Measurements from ENCODE around the gene SLC12A5.
"Not testable (repeated sequence)": the region's sequence is repeated elsewhere in the genome, so short reads cannot be mapped to it uniquely, and the experiment has no call there.

The SLC12A5 gene

GRCh38 chr20:46073443-46073842, 44.4 kb downstream of the SLC12A5 start:
- DNase-seq (ENCODE audit: extremely low read depth in 1 of 2, low read depth in 1 of 2), result no peak

GRCh38 chr20:46074006-46074405, 45.0 kb downstream of the SLC12A5 start:
- DNase-seq (ENCODE audit: extremely low read depth in 1 of 2, low read depth in 1 of 2), result no peak

- no peak for DNase-seq (ENCODE audit: extremely low read depth in 1 of 2, low read depth in 1 of 2)
Measured at GRCh38 chr20:46076806-46077205, 47.8 kb downstream of the SLC12A5 start.

DNA sequence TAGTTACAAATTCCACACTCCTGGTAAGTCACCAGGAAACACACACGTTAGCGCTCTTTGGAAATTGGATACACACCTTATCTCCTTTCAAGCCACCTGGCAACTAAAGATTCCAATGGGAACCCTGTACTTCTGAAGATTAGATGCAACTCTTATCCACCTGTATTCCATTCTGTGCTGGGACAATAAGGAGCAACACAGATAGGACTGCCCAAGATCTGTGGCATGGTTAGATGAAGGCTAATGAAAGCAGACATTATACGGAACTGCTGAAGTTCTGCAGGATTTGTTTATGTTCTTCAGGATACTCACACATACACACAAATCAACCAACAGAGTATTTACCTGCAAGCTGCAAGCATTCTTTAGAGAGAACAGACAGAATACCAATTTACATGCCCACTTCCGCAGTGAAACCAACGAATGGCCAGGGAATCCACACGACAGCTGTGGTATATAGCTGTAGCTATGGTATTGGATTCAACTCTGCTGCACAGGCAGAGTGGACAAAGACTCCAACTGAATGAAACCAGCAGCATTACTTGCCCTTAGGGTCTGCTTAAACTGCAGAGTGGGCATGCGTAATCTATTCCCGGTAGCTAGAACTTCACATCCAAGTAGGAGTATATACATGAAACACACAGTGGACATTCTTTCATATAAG, 48.8 kb downstream of the SLC12A5 start:
- DNase-seq (ENCODE audit: extremely low read depth in 1 of 2, low read depth in 1 of 2), result no peak

DNA sequence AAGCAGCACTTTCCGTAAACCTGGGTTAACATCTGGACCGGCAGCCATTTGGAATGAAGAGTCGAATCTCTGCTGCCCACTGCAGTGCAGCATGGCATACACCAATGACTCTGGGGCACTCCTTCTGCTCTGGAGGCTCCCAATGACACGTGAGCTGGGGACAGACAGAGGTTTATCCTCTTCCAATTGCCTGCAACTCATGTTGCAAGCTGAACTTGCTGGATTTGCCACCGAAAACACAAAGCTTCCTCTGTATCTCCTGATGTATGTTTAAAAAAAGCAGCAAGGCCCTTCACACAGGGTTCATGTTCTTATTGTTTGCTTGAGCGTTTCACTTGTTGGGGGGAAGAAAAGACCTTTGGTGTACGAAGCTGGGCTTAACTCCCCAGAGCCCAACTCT, 49.9 kb downstream of the SLC12A5 start:
- no peak for DNase-seq (ENCODE audit: extremely low read depth in 1 of 2, low read depth in 1 of 2)

DNA sequence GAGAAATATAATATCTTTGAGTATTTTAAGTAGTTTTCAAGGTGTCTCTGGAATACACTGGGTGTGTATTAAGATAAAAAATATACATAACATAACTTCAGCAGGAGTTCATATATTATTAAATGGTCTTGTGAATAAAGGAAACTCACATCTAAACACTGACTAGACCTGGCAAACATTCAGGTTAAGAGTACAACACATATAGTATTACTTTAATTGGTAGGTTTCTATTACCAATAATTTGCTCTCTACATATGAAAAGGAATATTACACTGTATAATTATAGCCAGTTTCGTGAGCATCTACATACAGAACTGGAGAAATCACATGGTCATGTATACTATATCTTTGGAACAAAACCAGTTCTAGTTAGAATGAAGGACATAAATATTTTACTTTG, 52.1 kb downstream of the SLC12A5 start:
- DNase-seq (ENCODE audit: extremely low read depth in 1 of 2, low read depth in 1 of 2), result no peak

DNA sequence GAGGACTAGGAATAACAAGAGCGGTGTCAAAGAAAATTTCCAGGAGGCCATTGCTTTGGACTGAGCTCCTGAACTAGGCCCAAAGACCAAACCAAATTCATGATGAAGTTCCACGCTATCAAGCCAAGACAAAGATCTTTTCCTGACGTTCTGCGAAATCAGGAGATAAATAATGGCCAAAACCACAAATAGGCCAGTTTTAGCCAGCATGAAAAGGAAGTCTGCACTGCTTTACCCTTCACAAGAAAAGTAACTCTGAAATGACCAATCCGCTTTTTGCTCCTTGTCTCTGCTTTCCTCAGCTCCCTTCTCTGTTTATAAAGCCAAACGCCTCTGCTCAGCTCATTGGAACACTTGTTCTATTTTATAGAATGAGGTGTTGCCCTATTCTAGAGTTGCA, 54.1 kb downstream of the SLC12A5 start:
- DNase-seq (ENCODE audit: extremely low read depth in 1 of 2, low read depth in 1 of 2), result no peak

- DNase-seq (ENCODE audit: extremely low read depth in 1 of 2, low read depth in 1 of 2), result no peak
Measured at GRCh38 chr20:46083531-46084061, 54.6 kb downstream of the SLC12A5 start.

DNA sequence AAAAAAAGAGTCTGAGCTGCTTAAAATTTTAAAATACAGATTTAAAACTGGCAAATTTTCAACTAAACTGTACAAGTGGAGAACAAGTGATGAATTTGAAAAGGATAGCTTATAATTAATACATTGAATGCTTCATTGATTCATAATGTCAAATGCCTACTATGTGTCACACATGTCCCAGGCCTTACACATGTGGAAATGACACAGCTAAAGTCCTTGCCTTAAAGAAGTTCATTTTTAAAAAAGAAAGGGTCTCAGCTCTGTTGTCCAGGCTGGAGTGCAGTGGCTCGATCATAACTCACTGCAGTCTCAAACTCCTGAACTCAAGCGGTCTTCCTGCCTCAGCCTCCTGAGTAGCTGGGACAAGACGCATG, 55.8 kb downstream of the SLC12A5 start:
- no peak for DNase-seq (ENCODE audit: extremely low read depth in 1 of 2, low read depth in 1 of 2)

GRCh38 chr20:46085179-46085851, 56.3 kb downstream of the SLC12A5 start:
- DNase-seq (ENCODE audit: extremely low read depth in 1 of 2, low read depth in 1 of 2), result no peak

- DNase-seq (ENCODE audit: extremely low read depth in 1 of 2, low read depth in 1 of 2), result no peak
Measured at GRCh38 chr20:46087161-46087560, 58.1 kb downstream of the SLC12A5 start.

DNA sequence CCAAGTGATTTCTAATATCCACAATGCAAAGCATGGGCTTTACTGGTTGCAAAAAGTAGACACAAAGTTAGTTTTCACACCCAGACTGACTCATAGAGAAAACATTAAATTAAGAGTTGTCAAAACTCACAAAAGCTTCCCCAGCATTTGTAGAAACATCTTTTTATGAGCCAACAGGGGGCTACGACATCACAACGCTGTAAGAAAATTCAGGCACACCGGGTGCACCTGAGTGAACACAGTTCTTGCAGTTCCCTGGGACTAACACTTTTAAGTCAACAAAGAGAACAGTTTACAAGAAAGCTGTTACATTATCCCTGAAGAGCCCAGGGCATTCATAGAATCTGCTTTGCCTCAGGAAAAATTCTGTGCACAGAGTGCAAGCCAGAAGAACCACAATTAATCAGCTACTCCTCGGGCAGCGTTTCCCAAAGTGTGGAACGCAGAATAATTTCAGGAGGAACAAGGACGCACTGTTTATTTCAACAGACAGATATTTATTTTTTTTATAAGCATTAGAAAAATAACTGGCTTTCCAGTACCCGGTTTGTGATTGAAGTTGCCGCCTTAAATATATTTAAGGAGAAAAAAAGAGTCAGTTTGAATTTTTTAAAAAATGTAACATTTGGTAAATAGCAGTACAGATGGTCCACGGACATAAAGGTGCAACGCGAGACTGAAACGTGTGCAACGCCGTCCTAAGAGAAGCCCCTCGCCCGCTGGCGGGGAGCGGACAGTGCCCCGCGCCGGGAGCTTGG, 59.6 kb downstream of the SLC12A5 start:
- DNase-seq (ENCODE audit: extremely low read depth in 1 of 2, low read depth in 1 of 2), result no peak

GRCh38 chr20:46089167-46089416, 60.1 kb downstream of the SLC12A5 start:
- DNase-seq (ENCODE audit: extremely low read depth in 1 of 2, low read depth in 1 of 2), result no peak

DNA sequence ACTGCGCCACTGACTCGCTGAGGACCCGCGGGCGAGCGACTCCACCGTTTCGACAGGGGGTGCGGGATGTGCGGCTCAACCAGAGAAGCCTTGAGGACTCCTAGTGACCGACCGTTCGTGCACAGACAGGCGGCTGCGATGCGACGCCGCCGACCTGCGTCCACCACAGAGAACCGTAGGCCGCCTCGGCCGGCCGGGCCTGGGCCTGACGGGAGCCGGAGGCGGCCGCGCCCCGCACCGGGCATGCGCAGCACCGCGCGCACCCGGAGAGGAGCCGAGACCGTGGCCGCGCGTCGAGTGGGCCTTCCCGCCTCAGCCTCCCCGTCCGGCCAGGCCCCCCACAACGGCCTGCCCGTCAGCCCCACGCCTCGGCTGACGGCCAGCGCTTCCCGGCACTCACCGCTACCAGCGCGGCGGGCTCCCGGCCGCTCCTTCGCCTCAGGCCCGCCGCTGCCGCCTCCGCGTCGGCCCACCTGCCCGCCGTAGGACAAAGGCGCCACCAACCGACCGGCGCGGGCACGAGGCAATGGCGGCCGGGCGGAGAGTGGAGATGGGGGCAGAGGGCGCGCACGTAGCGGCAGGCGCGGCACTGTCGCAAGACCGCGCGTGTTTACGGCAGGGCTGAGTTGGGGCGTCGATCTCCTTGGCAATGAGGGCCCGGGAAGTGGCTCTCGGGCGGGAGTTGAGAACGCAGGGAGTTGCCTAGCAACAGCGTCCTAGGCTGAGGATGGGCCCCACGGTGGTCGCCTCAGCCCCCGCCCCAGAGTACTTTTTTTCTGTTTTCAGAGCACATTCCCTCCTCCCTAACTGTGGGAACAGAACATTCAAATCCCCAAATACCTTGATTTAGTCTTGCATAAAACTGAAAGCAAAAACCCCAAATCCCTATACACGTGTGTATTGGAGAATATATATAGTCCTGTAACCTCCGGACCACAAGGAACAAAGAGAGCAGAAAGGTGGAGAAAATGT, 60.7 kb downstream of the SLC12A5 start, which contains the start of gene NCOA5:
Gene NCOA5 (minus strand): TSS at position 546 of the 972 bp plus-strand sequence. CDS start 10,538 bp downstream, outside the sequence.
- DNase-seq (ENCODE audit: extremely low read depth in 1 of 2, low read depth in 1 of 2), result peak; percentile 81 to 90

- DNase-seq (ENCODE audit: extremely low read depth in 1 of 2, low read depth in 1 of 2), result not testable (repeated sequence)
Measured at GRCh38 chr20:46091622-46092535, 62.9 kb downstream of the SLC12A5 start.

DNA sequence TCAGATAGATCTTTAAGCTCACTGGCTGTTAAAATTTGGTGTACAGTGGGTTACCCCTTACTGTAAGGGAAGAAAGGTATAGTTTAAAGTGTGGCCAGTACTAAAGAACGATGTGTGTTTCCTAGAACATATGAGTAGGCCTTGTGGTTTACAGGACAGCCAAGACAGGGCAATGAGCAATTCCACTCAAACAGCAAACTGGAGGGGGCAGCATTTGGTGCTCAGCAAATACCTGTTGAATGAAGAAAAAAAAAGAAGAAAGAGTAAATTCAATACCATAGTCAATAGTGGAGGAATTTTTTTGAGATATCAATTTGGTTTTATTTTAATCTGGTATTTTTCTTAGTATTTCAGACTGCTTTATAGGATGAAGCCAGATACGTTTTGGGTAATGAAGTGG, 64.5 kb downstream of the SLC12A5 start:
- DNase-seq (ENCODE audit: extremely low read depth in 1 of 2, low read depth in 1 of 2), result no peak

DNA sequence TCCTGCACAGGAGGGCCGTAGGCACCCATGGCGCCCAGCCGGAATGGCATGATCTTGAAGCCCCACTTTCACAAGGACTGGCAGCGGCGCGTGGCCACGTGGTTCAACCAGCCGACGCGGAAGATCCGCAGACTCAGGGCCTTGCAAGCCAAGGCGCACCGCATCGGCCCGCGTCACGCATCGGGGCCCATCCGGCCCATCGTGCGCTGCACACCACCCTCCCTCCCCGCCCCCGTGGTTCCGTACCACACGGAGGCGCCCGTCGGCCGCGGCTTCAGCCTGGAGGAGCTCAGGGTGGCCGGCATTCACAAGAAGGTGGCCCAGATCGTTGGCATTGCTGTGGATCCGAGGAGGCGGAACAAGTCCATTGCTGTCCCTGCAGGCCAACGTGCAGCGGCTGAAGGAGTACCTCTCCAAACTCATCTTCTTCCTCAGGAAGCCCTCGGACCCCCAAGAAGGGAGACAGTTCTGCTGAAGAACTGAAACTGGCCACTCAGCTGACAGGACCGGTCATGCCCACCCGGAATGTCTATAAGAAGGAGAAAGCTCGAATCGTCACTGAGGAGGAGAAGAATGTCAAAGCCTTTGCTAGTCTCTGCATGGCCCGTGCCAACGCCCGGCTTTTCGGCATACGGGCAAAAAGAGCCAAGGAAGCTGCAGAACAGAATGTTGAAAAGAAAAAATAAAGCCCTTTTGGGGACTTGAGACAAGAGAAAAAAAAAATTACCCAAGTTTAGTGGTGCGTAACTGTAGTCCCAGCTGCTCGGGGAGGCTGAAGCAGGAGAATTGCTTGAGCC, 70.7 kb downstream of the SLC12A5 start:
- no peak for DNase-seq (ENCODE audit: extremely low read depth in 1 of 2, low read depth in 1 of 2)

- not testable (repeated sequence) for DNase-seq (ENCODE audit: extremely low read depth in 1 of 2, low read depth in 1 of 2)
Measured at GRCh38 chr20:46100444-46100843, 71.4 kb downstream of the SLC12A5 start.

- no peak for DNase-seq (ENCODE audit: extremely low read depth in 1 of 2, low read depth in 1 of 2)
Measured at GRCh38 chr20:46100988-46101387, 72.0 kb downstream of the SLC12A5 start.

Data from activated CD8-positive, alpha-beta memory T cell treated with anti-CD3 and anti-CD28 coated beads for 1 hour (primary cell).